AG04450 (cell line): ENCODE measurements around the gene AGT. TPM values are rescaled to one million over a fixed set of nuclear protein-coding genes. Genes with fewer than 3 reads are reported as not detected.

Experiments
- CTCF ChIA-PET: fragments of 300-600, 350-600 bp; formaldehyde crosslinking; extraction: SDS; loops from one replicate; lab custom pipeline; 2022; ENCODE audit warnings: antibody characterized with exemption, inconsistent platforms; lab: Charles Lee
- POLR2A ChIA-PET: fragments of 350-600 bp; formaldehyde crosslinking; extraction: SDS; loops from one replicate; lab custom pipeline; 2021; ENCODE audit warnings: antibody characterized with exemption, inconsistent platforms; lab: Yijun Ruan, JAX
- DNase-seq: peaks from one replicate; pipeline ENCODE4 v3.0.0-alpha.2; 2011; ENCODE audit warnings: low read depth, low spot score
- H3K27ac ChIP-seq: one replicate; pipeline ENCODE4 v1.5.1; 2012; ENCODE audit warnings: low read depth, low read length, control low read depth
- H3K27me3 ChIP-seq: one replicate; pipeline ENCODE4 v1.6.0; 2012; ENCODE audit warnings: low read length; ENCODE audit not compliant: control insufficient read depth, insufficient read depth
- H3K4me3 ChIP-seq: 2 replicates; pipeline ENCODE4 v1.5.1; 2011; ENCODE audit warnings: mild to moderate bottlenecking, low read depth, low read length, control low read depth
- H3K9me3 ChIP-seq: 2 replicates; pipeline ENCODE4 v1.5.1; 2012; ENCODE audit warnings: low read length; ENCODE audit not compliant: control insufficient read depth, insufficient read depth
- polyA plus RNA-seq: library from polyadenylated mRNA; depleted of rRNA; stranded (reverse); fragments of >200 nt; gene quantifications from 2 replicates; pipeline ENCODE4 v1.2.3, GENCODE V29; 2011
- TF ChIP-seq, protein P1 (sequence below): IDR thresholded peaks from 2 replicates; pipeline ENCODE4 v1.5.1; 2011; ENCODE audit warnings: low read depth, low read length, control low read depth, inconsistent platforms

Gene AGT
- polyA plus RNA-seq, 1 experiment: 6.2 TPM

DNA sequence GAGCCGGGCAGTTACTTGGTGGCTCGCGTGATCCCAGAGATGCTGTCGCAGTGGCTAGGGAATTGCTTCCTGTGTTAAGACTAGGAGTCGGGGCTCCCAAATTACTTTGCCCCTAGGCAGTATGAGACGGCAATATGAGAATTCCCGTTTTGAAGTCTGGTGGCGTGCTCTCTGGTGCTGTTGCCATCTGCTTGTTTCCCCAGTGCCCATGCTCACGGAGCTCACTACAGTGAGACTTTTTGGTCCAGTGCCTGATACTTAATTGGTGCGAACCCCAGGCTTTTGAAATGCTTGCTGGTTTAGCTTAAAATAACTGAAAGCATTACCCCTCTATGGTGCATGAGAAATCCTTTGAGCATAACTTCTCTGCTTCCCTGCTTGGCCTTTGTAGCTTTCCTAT is 22.3 kb downstream of the AGT start:
- CTCF ChIA-PET: no interaction called here
- no peak overlapping the region for H3K4me3 ChIP-seq
- H3K9me3 ChIP-seq: no peaks in the 10 kb centered on the region
- POLR2A ChIA-PET: no interaction called here
- H3K27ac ChIP-seq: no peak overlapping the region
- no peak for DNase-seq
- TF ChIP-seq, protein P1, sequence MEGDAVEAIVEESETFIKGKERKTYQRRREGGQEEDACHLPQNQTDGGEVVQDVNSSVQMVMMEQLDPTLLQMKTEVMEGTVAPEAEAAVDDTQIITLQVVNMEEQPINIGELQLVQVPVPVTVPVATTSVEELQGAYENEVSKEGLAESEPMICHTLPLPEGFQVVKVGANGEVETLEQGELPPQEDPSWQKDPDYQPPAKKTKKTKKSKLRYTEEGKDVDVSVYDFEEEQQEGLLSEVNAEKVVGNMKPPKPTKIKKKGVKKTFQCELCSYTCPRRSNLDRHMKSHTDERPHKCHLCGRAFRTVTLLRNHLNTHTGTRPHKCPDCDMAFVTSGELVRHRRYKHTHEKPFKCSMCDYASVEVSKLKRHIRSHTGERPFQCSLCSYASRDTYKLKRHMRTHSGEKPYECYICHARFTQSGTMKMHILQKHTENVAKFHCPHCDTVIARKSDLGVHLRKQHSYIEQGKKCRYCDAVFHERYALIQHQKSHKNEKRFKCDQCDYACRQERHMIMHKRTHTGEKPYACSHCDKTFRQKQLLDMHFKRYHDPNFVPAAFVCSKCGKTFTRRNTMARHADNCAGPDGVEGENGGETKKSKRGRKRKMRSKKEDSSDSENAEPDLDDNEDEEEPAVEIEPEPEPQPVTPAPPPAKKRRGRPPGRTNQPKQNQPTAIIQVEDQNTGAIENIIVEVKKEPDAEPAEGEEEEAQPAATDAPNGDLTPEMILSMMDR: no peak
- H3K27me3 ChIP-seq: no peaks in the 10 kb centered on the region

DNA sequence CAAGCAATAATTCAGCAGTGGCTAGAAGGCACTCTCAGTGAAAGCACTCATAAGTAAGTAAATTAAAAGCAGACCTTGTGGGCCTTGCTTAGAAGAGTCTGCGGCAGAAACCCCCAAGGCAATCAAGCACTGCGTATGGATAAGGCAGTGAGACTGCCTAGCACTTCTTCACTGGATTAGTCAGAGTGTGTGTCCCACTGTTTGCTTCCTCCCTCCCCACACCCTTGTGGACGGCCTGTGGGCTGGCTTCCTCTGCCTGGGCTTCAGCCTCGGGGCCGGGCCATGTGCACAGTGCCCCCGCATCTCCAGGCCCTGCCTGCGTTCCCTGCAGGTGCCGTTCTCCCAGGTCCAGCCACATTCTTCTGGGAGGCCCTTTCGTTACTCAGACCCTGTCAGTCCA is 23.8 kb downstream of the AGT start:
- no peak for DNase-seq
- H3K9me3 ChIP-seq: no peaks in the 10 kb centered on the region
- POLR2A ChIA-PET: no interaction called here
- TF ChIP-seq, protein P1: no peak
- H3K27me3 ChIP-seq: no peaks in the 10 kb centered on the region
- no peak overlapping the region for H3K4me3 ChIP-seq
- CTCF ChIA-PET: no interaction called here
- no peak overlapping the region for H3K27ac ChIP-seq

DNA sequence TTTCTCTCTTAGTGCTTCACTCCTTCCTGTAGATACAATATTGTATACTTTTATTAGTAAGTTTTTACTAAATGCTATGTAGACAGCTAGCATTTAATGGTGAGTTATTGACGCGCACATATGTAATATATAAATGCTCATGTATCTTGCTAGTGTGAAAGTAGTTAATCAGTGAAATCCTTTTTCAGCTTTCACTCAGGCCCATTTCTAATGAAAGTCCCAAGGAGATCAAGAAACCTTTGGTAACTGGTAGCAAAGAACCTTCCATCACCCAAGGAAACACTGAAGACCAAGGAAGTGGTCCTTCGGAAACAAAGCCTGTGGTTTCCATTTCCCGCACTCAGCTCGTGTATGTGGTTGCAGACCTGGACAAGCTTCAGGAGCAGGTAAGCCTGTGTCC is 27.2 kb downstream of the AGT start:
- CTCF ChIA-PET: interaction anchor here (0.7 kb wide), 1 partner anchor 44 kb away, joined by 3 read pairs; no protein-coding TSS in a partner anchor
- TF ChIP-seq, protein P1: no peak
- DNase-seq: no peak
- POLR2A ChIA-PET: no interaction called here
- Histone ChIP-seq H3K27me3 (no peaks in the 10 kb centered on the region), H3K27ac (no peak overlapping the region), H3K9me3 (no peaks in the 10 kb centered on the region), H3K4me3 (no peak overlapping the region)

DNA sequence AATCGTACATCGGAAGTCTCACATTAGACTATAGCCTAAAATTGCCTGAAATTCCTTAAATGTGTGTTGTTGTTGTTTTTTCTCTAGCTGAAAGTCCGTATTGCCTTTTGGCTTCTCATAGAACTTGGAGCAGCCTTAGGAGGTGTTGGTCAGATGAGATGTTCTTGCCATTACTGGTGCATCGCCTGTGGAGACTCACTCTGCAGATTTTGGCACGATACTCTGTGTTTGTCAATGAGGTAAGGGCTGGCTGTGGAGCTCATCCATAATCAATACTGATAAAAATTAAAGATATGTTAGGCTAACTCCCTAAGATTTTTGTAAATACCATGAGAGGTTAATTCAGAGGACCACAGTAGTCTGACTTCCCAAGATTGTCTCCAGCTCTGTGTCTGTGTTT is 28.9 kb downstream of the AGT start:
- TF ChIP-seq, protein P1: no peak
- CTCF ChIA-PET: interaction anchor here (1.0 to 1.4 kb wide), 2 partner anchors 43 to 88 kb away, joined by 3 to 4 read pairs; no protein-coding TSS in a partner anchor
- no peaks in the 10 kb centered on the region for H3K27me3 ChIP-seq
- no peak overlapping the region for H3K4me3 ChIP-seq
- H3K9me3 ChIP-seq: no peaks in the 10 kb centered on the region
- no peak for DNase-seq
- POLR2A ChIA-PET: no interaction called here
- no peak overlapping the region for H3K27ac ChIP-seq

DNA sequence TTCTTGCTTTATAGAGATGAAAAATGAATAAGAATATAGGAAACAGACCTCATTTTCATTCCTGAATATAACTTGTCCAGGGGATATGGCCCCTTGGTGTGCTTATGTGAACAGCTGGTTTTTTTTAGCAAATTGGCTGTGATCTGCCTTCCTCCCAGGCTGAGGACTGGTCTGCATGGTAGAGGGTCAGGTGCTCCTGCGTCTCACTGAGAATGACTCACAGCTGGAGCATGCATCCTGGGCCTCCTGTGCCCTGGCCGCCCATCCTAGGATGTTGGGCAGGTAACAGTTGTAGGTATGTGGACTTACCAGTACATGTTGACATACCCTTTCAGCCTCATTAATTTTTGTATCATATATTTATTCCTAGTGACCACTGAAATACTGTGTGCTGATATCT is 29.8 kb downstream of the AGT start:
- DNase-seq: no peak
- POLR2A ChIA-PET: no interaction called here
- no peak overlapping the region for H3K4me3 ChIP-seq
- TF ChIP-seq, protein P1: no peak
- no peaks in the 10 kb centered on the region for H3K27me3 ChIP-seq
- CTCF ChIA-PET: interaction anchor here (0.6 to 1.0 kb wide), 3 partner anchors 28 to 234 kb away, joined by 3 read pairs; no protein-coding TSS in a partner anchor
- no peaks in the 10 kb centered on the region for H3K9me3 ChIP-seq
- no peak overlapping the region for H3K27ac ChIP-seq
